HG03064 (cell line): ENCODE data around the gene PFKP.
A peak's percentile ranks its signal among the peaks of the same experiment; 100 is the strongest.
"Not testable (repeated sequence)": the region's sequence is repeated elsewhere in the genome, so short reads cannot be mapped to it uniquely, and the experiment has no call there.

Experiments
- ATAC-seq: cut with Tn5 transposase; IDR thresholded peaks from one replicate; pipeline ENCODE4 v1.9.1; 2021; ENCODE audit warnings: low read depth; ENCODE audit not compliant: unreplicated experiment

PFKP gene

GRCh38 chr10:3148041-3148440, 80.7 kb downstream of the PFKP start:
- no peak for ATAC-seq

GRCh38 chr10:3148994-3149393, 81.6 kb downstream of the PFKP start:
- ATAC-seq = no peak

- no peak for ATAC-seq
These were observed 82.6 kb downstream of the PFKP start for GRCh38 chr10:3149918-3150317.

GRCh38 chr10:3150366-3150765, 83.0 kb downstream of the PFKP start:
- ATAC-seq = no peak

GRCh38 chr10:3150961-3151360, 83.6 kb downstream of the PFKP start:
- no peak for ATAC-seq

GRCh38 chr10:3151889-3152565, 84.7 kb downstream of the PFKP start:
- ATAC-seq = no peak

GRCh38 chr10:3152566-3152935, 85.2 kb downstream of the PFKP start:
- no peak for ATAC-seq

GRCh38 chr10:3154666-3155065, 87.3 kb downstream of the PFKP start:
- ATAC-seq = no peak

GRCh38 chr10:3159152-3159551, 91.8 kb downstream of the PFKP start:
- ATAC-seq = no peak

- no peak for ATAC-seq
These were observed 95.2 kb downstream of the PFKP start for GRCh38 chr10:3162533-3162932.

- ATAC-seq = no peak
These were observed 96.5 kb downstream of the PFKP start for GRCh38 chr10:3163879-3164278.

- ATAC-seq = no peak
These were observed 97.8 kb downstream of the PFKP start for GRCh38 chr10:3165196-3165595.

- no peak for ATAC-seq
These were observed 99.3 kb downstream of the PFKP start for GRCh38 chr10:3166496-3167290.

- ATAC-seq = no peak
These were observed 100.4 kb downstream of the PFKP start for GRCh38 chr10:3167611-3168330.

- ATAC-seq = no peak
These were observed 101.9 kb downstream of the PFKP start for GRCh38 chr10:3169271-3169670.

GRCh38 chr10:3169673-3170072, 102.3 kb downstream of the PFKP start:
- no peak for ATAC-seq

- not testable (repeated sequence) for ATAC-seq
These were observed 104.1 kb downstream of the PFKP start for GRCh38 chr10:3171488-3171887.

GRCh38 chr10:3172081-3172445, 104.7 kb downstream of the PFKP start:
- no peak for ATAC-seq

- ATAC-seq = peak; percentile 97
These were observed 105.3 kb downstream of the PFKP start, which contains the start of gene PITRM1 for GRCh38 chr10:3172446-3173170. Gene PITRM1, minus strand, starts transcription at chr10:3172782. Its CDS starts 10 bp downstream, at chr10:3172772.

GRCh38 chr10:3173171-3173878, 106.0 kb downstream of the PFKP start:
- peak; percentile 22 for ATAC-seq
